Measurements from ENCODE around the gene TNKS2. TPM values are rescaled to one million over a fixed set of nuclear protein-coding genes. Genes with fewer than 3 reads are reported as not detected.

The TNKS2 gene
- total and polyA plus RNA-seq, 2 of the 13 experiments (the other 11 are each of a cell fraction or from before 2014, with no cell fraction given) = 15.2 to 19.4 TPM

DNA sequence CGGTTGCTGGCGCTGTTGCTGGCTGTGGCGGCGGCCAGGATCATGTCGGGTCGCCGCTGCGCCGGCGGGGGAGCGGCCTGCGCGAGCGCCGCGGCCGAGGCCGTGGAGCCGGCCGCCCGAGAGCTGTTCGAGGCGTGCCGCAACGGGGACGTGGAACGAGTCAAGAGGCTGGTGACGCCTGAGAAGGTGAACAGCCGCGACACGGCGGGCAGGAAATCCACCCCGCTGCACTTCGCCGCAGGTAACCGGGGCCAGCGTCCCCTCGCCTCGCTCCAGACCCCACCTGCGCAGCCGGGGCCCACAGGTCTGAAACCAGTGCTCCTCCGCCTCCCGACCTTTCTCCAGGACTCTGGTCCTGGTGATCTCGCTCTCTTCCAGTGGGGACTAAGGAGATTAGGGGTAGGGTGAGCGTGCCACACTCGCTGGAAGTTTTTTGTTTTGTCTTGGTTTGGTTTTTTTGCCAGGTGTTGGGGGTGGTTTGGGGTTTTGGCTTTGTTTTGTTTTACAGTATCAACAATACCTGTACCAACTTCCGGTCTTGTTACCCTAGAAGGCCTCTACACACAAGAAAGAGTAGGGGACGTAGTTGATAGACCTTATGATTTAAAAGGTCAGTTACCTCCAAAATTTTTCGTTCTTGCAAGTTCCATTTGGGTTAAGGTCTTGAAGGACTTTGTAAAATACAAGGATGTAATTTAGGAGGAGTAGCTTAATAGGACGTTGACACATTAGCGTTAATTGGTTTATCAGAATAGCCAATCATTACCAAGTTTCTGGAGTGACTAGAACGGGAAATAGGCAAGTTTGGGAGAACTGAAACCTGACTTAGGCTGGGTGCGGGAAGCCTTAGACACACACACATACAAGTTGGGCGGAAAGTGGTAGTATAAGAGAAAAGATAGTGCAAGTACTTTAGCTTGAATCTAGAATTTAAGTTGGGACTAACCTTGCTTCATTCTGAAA lies 704 bp downstream of the TNKS2 start (continued):
- TF ChIP-seq, protein P1, sequence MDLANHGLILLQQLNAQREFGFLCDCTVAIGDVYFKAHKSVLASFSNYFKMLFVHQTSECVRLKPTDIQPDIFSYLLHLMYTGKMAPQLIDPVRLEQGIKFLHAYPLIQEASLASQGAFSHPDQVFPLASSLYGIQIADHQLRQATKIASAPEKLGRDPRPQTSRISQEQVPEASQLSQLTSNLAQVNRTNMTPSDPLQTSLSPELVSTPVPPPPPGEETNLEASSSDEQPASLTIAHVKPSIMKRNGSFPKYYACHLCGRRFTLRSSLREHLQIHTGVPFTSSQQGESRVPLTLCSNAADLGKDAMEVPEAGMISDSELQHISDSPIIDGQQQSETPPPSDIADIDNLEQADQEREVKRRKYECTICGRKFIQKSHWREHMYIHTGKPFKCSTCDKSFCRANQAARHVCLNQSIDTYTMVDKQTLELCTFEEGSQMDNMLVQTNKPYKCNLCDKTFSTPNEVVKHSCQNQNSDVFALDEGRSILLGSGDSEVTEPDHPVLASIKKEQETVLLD (CRISPR knock-in tag; IDR thresholded peaks at IDR 0.05; ENCODE audit: low read depth) = 0 out of 2 replicates have a peak, but pooled peaks have one; percentile 21
- TF ChIP-seq SALL1 (CRISPR knock-in tag; IDR thresholded peaks at IDR 0.05) (no peak), RXRB (CRISPR knock-in tag; IDR thresholded peaks at IDR 0.05; ENCODE audit: borderline replicate concordance) (no peak), RBFOX2 (IDR thresholded peaks at IDR 0.05; ENCODE audit: low read depth, low read length) (peak; percentile 84), SP2 (CRISPR knock-in tag; IDR thresholded peaks at IDR 0.05) (peak; percentile 39; the same call in 1 of the 2 replicates), NONO (IDR thresholded peaks at IDR 0.05) (no peak), NONO (CRISPR knock-in tag; conservative IDR thresholded peaks at IDR 0.05) (0 out of 2 replicates have a peak, but pooled peaks have one; percentile 3), KDM5A (IDR thresholded peaks at IDR 0.05; ENCODE audit: borderline replicate concordance, low read length) (peak; percentile 53), RFX3 (CRISPR knock-in tag; IDR thresholded peaks at IDR 0.05) (no peak)
- TF ChIP-seq, protein P2, sequence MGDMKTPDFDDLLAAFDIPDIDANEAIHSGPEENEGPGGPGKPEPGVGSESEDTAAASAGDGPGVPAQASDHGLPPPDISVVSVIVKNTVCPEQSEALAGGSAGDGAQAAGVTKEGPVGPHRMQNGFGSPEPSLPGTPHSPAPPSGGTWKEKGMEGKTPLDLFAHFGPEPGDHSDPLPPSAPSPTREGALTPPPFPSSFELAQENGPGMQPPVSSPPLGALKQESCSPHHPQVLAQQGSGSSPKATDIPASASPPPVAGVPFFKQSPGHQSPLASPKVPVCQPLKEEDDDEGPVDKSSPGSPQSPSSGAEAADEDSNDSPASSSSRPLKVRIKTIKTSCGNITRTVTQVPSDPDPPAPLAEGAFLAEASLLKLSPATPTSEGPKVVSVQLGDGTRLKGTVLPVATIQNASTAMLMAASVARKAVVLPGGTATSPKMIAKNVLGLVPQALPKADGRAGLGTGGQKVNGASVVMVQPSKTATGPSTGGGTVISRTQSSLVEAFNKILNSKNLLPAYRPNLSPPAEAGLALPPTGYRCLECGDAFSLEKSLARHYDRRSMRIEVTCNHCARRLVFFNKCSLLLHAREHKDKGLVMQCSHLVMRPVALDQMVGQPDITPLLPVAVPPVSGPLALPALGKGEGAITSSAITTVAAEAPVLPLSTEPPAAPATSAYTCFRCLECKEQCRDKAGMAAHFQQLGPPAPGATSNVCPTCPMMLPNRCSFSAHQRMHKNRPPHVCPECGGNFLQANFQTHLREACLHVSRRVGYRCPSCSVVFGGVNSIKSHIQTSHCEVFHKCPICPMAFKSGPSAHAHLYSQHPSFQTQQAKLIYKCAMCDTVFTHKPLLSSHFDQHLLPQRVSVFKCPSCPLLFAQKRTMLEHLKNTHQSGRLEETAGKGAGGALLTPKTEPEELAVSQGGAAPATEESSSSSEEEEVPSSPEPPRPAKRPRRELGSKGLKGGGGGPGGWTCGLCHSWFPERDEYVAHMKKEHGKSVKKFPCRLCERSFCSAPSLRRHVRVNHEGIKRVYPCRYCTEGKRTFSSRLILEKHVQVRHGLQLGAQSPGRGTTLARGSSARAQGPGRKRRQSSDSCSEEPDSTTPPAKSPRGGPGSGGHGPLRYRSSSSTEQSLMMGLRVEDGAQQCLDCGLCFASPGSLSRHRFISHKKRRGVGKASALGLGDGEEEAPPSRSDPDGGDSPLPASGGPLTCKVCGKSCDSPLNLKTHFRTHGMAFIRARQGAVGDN (CRISPR knock-in tag; IDR thresholded peaks at IDR 0.05) = peak; percentile 2; the same call in 1 of the 2 replicates
- TF ChIP-seq, protein P3, sequence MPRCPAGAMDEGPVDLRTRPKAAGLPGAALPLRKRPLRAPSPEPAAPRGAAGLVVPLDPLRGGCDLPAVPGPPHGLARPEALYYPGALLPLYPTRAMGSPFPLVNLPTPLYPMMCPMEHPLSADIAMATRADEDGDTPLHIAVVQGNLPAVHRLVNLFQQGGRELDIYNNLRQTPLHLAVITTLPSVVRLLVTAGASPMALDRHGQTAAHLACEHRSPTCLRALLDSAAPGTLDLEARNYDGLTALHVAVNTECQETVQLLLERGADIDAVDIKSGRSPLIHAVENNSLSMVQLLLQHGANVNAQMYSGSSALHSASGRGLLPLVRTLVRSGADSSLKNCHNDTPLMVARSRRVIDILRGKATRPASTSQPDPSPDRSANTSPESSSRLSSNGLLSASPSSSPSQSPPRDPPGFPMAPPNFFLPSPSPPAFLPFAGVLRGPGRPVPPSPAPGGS (CRISPR knock-in tag; IDR thresholded peaks at IDR 0.05) = peak; percentile 13; the same call in 1 of the 2 replicates
- TF ChIP-seq, protein P4, sequence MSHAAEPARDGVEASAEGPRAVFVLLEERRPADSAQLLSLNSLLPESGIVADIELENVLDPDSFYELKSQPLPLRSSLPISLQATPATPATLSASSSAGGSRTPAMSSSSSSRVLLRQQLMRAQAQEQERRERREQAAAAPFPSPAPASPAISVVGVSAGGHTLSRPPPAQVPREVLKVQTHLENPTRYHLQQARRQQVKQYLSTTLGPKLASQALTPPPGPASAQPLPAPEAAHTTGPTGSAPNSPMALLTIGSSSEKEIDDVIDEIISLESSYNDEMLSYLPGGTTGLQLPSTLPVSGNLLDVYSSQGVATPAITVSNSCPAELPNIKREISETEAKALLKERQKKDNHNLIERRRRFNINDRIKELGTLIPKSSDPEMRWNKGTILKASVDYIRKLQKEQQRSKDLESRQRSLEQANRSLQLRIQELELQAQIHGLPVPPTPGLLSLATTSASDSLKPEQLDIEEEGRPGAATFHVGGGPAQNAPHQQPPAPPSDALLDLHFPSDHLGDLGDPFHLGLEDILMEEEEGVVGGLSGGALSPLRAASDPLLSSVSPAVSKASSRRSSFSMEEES (CRISPR knock-in tag; IDR thresholded peaks at IDR 0.05) = no peak
- TF ChIP-seq, protein P5, sequence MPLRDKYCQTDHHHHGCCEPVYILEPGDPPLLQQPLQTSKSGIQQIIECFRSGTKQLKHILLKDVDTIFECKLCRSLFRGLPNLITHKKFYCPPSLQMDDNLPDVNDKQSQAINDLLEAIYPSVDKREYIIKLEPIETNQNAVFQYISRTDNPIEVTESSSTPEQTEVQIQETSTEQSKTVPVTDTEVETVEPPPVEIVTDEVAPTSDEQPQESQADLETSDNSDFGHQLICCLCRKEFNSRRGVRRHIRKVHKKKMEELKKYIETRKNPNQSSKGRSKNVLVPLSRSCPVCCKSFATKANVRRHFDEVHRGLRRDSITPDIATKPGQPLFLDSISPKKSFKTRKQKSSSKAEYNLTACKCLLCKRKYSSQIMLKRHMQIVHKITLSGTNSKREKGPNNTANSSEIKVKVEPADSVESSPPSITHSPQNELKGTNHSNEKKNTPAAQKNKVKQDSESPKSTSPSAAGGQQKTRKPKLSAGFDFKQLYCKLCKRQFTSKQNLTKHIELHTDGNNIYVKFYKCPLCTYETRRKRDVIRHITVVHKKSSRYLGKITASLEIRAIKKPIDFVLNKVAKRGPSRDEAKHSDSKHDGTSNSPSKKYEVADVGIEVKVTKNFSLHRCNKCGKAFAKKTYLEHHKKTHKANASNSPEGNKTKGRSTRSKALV (CRISPR knock-in tag; IDR thresholded peaks at IDR 0.05) = no peak
- TF ChIP-seq, protein P6, sequence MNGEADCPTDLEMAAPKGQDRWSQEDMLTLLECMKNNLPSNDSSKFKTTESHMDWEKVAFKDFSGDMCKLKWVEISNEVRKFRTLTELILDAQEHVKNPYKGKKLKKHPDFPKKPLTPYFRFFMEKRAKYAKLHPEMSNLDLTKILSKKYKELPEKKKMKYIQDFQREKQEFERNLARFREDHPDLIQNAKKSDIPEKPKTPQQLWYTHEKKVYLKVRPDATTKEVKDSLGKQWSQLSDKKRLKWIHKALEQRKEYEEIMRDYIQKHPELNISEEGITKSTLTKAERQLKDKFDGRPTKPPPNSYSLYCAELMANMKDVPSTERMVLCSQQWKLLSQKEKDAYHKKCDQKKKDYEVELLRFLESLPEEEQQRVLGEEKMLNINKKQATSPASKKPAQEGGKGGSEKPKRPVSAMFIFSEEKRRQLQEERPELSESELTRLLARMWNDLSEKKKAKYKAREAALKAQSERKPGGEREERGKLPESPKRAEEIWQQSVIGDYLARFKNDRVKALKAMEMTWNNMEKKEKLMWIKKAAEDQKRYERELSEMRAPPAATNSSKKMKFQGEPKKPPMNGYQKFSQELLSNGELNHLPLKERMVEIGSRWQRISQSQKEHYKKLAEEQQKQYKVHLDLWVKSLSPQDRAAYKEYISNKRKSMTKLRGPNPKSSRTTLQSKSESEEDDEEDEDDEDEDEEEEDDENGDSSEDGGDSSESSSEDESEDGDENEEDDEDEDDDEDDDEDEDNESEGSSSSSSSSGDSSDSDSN (CRISPR knock-in tag; IDR thresholded peaks at IDR 0.05) = peak; percentile 21; the same call in 1 of the 2 replicates
